K562 (cell line): Measurements from ENCODE around the gene SLC6A1. TPM values are rescaled to one million over a fixed set of nuclear protein-coding genes. Genes with fewer than 3 reads are reported as not detected.

ENCODE experiments used
- BCLAF1 ChIP-seq, 2 experiments: fragments of 450-650 bp in 1 of 2; IDR thresholded peaks; 2 replicates each; pipeline ENCODE4 v1.6.1; 2011 to 2017; ENCODE audit warnings: low read depth in 2 of 2, antibody characterized with exemption in 1 of 2, borderline replicate concordance in 1 of 2, low read length in 1 of 2, mild to moderate bottlenecking in 1 of 2, mixed read lengths in 1 of 2; ENCODE audit not compliant: control insufficient read depth in 1 of 2
- BMI1 ChIP-seq: fragments of 150-350 bp; IDR thresholded peaks from 2 replicates; pipeline ENCODE4 v1.6.1; 2014; ENCODE audit warnings: low read length
- CBX3 ChIP-seq, 2 experiments: IDR thresholded peaks; 1 replicate in 1 of 2; 2 replicates in 1 of 2; pipeline ENCODE4 v1.6.1; 2012; ENCODE audit warnings: inconsistent platforms in 2 of 2, low read length in 2 of 2, borderline replicate concordance in 1 of 2, control low read depth in 1 of 2
- ELK1 ChIP-seq: sonication (generic); formaldehyde crosslinking; IDR thresholded peaks from 2 replicates; pipeline ENCODE4 v1.8.1; 2022; ENCODE audit warnings: missing genetic modification reagents
- GTF2B ChIP-seq: IDR thresholded peaks from 2 replicates; pipeline ENCODE4 v1.6.1; 2011; ENCODE audit not compliant: insufficient read length; ENCODE audit errors: extremely low read depth
- HMBOX1 ChIP-seq: sonication (generic); IDR thresholded peaks from 2 replicates; pipeline ENCODE4 v1.6.1; 2016
- MTF1 ChIP-seq: fragments of 250-450 bp; sonication (Bioruptor Pico); IDR thresholded peaks from 2 replicates; pipeline ENCODE4 v1.9.0; 2021; ENCODE audit warnings: moderate library complexity, mild to moderate bottlenecking, inconsistent platforms, borderline replicate concordance
- NFRKB ChIP-seq: fragments of 450-650 bp; IDR thresholded peaks from 2 replicates; pipeline ENCODE4 v1.6.1; 2016; ENCODE audit warnings: low read depth
- PTTG1 ChIP-seq: fragments of 450-650 bp; IDR thresholded peaks from 2 replicates; pipeline ENCODE4 v1.6.1; 2016; ENCODE audit warnings: low read depth, mild to moderate bottlenecking, missing genetic modification characterization, missing compliant biosample characterization
- RAD51 ChIP-seq: fragments of 450-650 bp; IDR thresholded peaks from 2 replicates; pipeline ENCODE4 v1.7.1; 2016; ENCODE audit warnings: low read depth, mild to moderate bottlenecking, borderline replicate concordance
- RBM25 ChIP-seq: fragments of 200-400 bp; formaldehyde crosslinking; IDR thresholded peaks from 2 replicates; pipeline ENCODE4 v1.6.1; 2018; ENCODE audit warnings: low read length, low read depth, moderate library complexity; ENCODE audit not compliant: severe bottlenecking
- SETDB1 ChIP-seq: IDR thresholded peaks from one replicate; pipeline ENCODE4 v1.6.1; 2012; ENCODE audit warnings: low read length, control low read depth, inconsistent platforms
- SIRT6 ChIP-seq: IDR thresholded peaks from one replicate; pipeline ENCODE4 v1.6.1; 2012; ENCODE audit warnings: low read depth, mild to moderate bottlenecking, control low read depth, inconsistent platforms, low read length, moderate library complexity
- SMAD4 ChIP-seq: fragments of 250-450 bp; sonication (Bioruptor Pico); conservative IDR thresholded peaks from 2 replicates; pipeline ENCODE4 v1.8.0; 2021; ENCODE audit warnings: inconsistent platforms, mild to moderate bottlenecking, moderate library complexity
- USF1 ChIP-seq: sonication (generic); formaldehyde crosslinking; IDR thresholded peaks from 2 replicates; pipeline ENCODE4 v1.9.0; 2022; ENCODE audit warnings: mild to moderate bottlenecking, missing genetic modification reagents
- USF2 ChIP-seq: sonication (generic); formaldehyde crosslinking; IDR thresholded peaks from 2 replicates; pipeline ENCODE4 v1.5.0; 2020; ENCODE audit warnings: missing genetic modification reagents
- YY1 ChIP-seq, 3 experiments: IDR thresholded peaks; 2 replicates each; pipeline ENCODE4 v1.6.1; 2011; ENCODE audit warnings: low read length in 2 of 3, mild to moderate bottlenecking in 2 of 3, moderate library complexity in 2 of 3, borderline replicate concordance in 1 of 3, control low read depth in 1 of 3, low read depth in 1 of 3; ENCODE audit not compliant: insufficient read depth in 3 of 3, insufficient replicate concordance in 2 of 3, control insufficient read depth in 1 of 3, insufficient read length in 1 of 3; ENCODE audit errors: extremely low read depth in 1 of 3
- ZNF24 ChIP-seq: fragments of 450-650 bp; IDR thresholded peaks from 2 replicates; pipeline ENCODE4 v1.6.1; 2016
- polyA plus RNA-seq, 8 experiments: library from polyadenylated mRNA; depleted of rRNA in 4 of 8; stranded (reverse) in 5 of 8; unstranded in 3 of 8; fragments of >200 nt; fragmentation: Nextera tagmentation in 2 of 8; fragmentation: Illumina TruSeq in 1 of 8; extraction: Ambion mirVana in 2 of 8; extraction: Trizol in 1 of 8; gene quantifications; 2 replicates each; pipeline versions ENCODE4 v1.2.1 to v1.2.3, GENCODE V29; 2011 to 2014; ENCODE audit warnings: inconsistent platforms in 1 of 8, missing spikeins in 1 of 8
- total RNA-seq, 7 experiments: library from RNA; depleted of rRNA in 6 of 7; stranded (reverse); fragments of >200 nt in 6 of 7; fragmentation: Illumina TruSeq in 2 of 7; extraction: Trizol in 2 of 7; gene quantifications; 2 replicates each; pipeline versions ENCODE4 v1.2.1 to v1.2.3, GENCODE V29; 2011 to 2021; ENCODE audit warnings: low replicate concordance in 1 of 7

SLC6A1 gene
- total and polyA plus RNA-seq, 9 of the 15 experiments (the other 6 are each of a cell fraction or from before 2014, with no cell fraction given): not detected

GRCh38 chr3:10975695-10976234, 16.8 kb upstream of the SLC6A1 start (continued):
- TF ChIP-seq BCLAF1 (IDR thresholded peaks at IDR 0.05; ENCODE audit: borderline replicate concordance in 1 of 2, control insufficient read depth in 1 of 2, low read depth in 2 of 2, low read length in 1 of 2): no peak
- peak in 1 of 2 experiments; percentile 60; a peak in 1 of 3 replicates for TF ChIP-seq CBX3 (IDR thresholded peaks at IDR 0.05; ENCODE audit: borderline replicate concordance in 1 of 2, low read length in 2 of 2)
- TF ChIP-seq ZNF24: no peak
- TF ChIP-seq USF2 (CRISPR knock-in tag): peak; percentile 87
- no peak for TF ChIP-seq SETDB1
- peak in 1 of 3 experiments; percentile 17 for TF ChIP-seq YY1 (IDR thresholded peaks at IDR 0.05; ENCODE audit: borderline replicate concordance in 1 of 3, control insufficient read depth in 1 of 3, extremely low read depth in 1 of 3, insufficient read depth in 3 of 3, insufficient read length in 1 of 3, insufficient replicate concordance in 2 of 3, low read depth in 1 of 3, low read length in 2 of 3)
- TF ChIP-seq PTTG1 (tag): no peak
- no peak for TF ChIP-seq NFRKB
- TF ChIP-seq MTF1 (CRISPR knock-in tag): no peak
- no peak for TF ChIP-seq BMI1
- no peak for TF ChIP-seq GTF2B
- peak; percentile 84 for TF ChIP-seq RAD51
- TF ChIP-seq ELK1 (CRISPR knock-in tag): no peak
- TF ChIP-seq RBM25: peak; percentile 35
- peak; percentile 85 for TF ChIP-seq USF1
- no peak for TF ChIP-seq SMAD4 (CRISPR knock-in tag)
- no peak for TF ChIP-seq SIRT6
- no peak for TF ChIP-seq HMBOX1
- TF ChIP-seq, all 486 proteins: peak for 10
